Hepatocyte (in vitro differentiated cells): ENCODE results near the gene STIM1. TPM values are rescaled to one million over a fixed set of nuclear protein-coding genes. Genes with fewer than 3 reads are reported as not detected.

Source experiments
- DNase-seq: peaks from one replicate; pipeline ENCODE4 v3.0.0-alpha.2; 2016; ENCODE audit warnings: low spot score
- H2AFZ ChIP-seq: fragments of 200-600 bp; sonication (generic); 2 replicates; pipeline ENCODE4 v1.6.0; 2016; ENCODE audit warnings: antibody characterized with exemption, mild to moderate bottlenecking
- H3K27ac ChIP-seq: fragments of 200-600 bp; sonication (generic); 2 replicates; pipeline ENCODE4 v1.5.1; 2016; ENCODE audit warnings: mild to moderate bottlenecking
- H3K27me3 ChIP-seq: fragments of 200-600 bp; sonication (generic); 2 replicates; pipeline ENCODE4 v1.6.1; 2016
- H3K36me3 ChIP-seq: fragments of 200-600 bp; sonication (generic); replicated peaks from 2 replicates; pipeline ENCODE4 v1.5.1; 2016; ENCODE audit warnings: low read depth; ENCODE audit not compliant: insufficient read depth
- H3K4me1 ChIP-seq: fragments of 200-600 bp; sonication (generic); 2 replicates; pipeline ENCODE4 v1.5.1; 2016; ENCODE audit warnings: mild to moderate bottlenecking, moderate library complexity; ENCODE audit not compliant: insufficient read depth
- H3K4me2 ChIP-seq: fragments of 200-600 bp; sonication (generic); 2 replicates; pipeline ENCODE4 v1.6.0; 2016
- H3K4me3 ChIP-seq: fragments of 200-600 bp; sonication (generic); 2 replicates; pipeline ENCODE4 v1.5.1; 2016; ENCODE audit warnings: mild to moderate bottlenecking
- H3K79me2 ChIP-seq: fragments of 200-600 bp; sonication (generic); 2 replicates; pipeline ENCODE4 v1.6.0; 2017; ENCODE audit warnings: mild to moderate bottlenecking
- H3K9me2 ChIP-seq: fragments of 200-600 bp; sonication (generic); replicated peaks from 2 replicates; pipeline ENCODE4 v1.6.0; 2017; ENCODE audit warnings: mild to moderate bottlenecking; ENCODE audit not compliant: insufficient read depth
- H3K9me3 ChIP-seq: fragments of 200-600 bp; sonication (generic); 2 replicates; pipeline ENCODE4 v1.5.1; 2016; ENCODE audit warnings: low read depth, mild to moderate bottlenecking
- H4K20me1 ChIP-seq: fragments of 200-600 bp; sonication (generic); 2 replicates; pipeline ENCODE4 v1.6.0; 2016; ENCODE audit warnings: mild to moderate bottlenecking; ENCODE audit not compliant: insufficient read depth, poor library complexity, severe bottlenecking
- EZH2 ChIP-seq: fragments of 200-600 bp; sonication (generic); IDR thresholded peaks from 2 replicates; pipeline ENCODE4 v1.6.1; 2016; ENCODE audit warnings: antibody characterized with exemption, mild to moderate bottlenecking, borderline replicate concordance
- EZH2phosphoT487 ChIP-seq: fragments of 200-600 bp; sonication (generic); IDR thresholded peaks from one replicate; pipeline ENCODE4 v1.6.1; 2018; ENCODE audit warnings: antibody characterized with exemption, mild to moderate bottlenecking, low read depth, moderate library complexity; ENCODE audit not compliant: unreplicated experiment, severe bottlenecking
- WGBS: methylation state at CpG from one replicate; pipeline ENCODE4 v1.1.6; 2016; ENCODE audit warnings: low lambda C conversion rate; ENCODE audit errors: missing lambda C conversion rate; 5-methylcytosine and 5-hydroxymethylcytosine counted together
- polyA plus RNA-seq: library from polyadenylated mRNA; unstranded; fragments of >200 nt; fragmentation: Nextera tagmentation; extraction: Ambion mirVana; gene quantifications from 2 replicates; pipeline ENCODE4 v1.2.1, GENCODE V29; 2016
- total RNA-seq: library from RNA; depleted of rRNA; stranded (reverse); fragments of >200 nt; gene quantifications from 2 replicates; pipeline ENCODE4 v1.2.3, GENCODE V29; 2014
- TF ChIP-seq, protein P1 (sequence below): fragments of 200-600 bp; sonication (generic); IDR thresholded peaks from 2 replicates; pipeline ENCODE4 v1.5.1; 2016; ENCODE audit warnings: antibody characterized with exemption, mild to moderate bottlenecking; ENCODE audit not compliant: poor library complexity

The STIM1 gene
- total and polyA plus RNA-seq, 2 experiments from 2014 or later: 18.5 to 19.6 TPM

DNA sequence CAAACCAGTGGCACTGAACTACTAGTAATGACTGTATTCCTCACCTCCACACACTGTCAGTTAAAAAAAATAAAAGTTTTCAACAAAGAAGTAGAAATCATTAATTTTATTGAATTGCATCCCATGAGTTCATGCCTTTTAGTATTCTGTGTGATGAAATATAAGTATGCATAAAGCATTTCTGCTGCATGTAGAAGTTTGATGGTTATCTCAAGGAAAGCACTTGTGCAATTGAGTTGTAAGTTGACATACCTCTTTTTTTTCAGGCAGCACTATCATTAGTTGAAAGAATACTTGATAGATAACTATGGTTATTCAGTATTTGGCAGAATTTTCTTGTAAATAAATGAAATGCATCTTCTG, 104.4 kb downstream of the STIM1 start:
- Histone ChIP-seq H3K27ac (no peak overlapping the region), H3K9me3 (no peaks in the 10 kb centered on the region), H2AFZ (no peak overlapping the region), H4K20me1 (no peaks in the 10 kb centered on the region), H3K27me3 (no peaks in the 10 kb centered on the region), H3K9me2 (no peaks in the 10 kb centered on the region), H3K79me2 (peaks cover 21% of the 10 kb centered on the region), H3K36me3 (no peaks in the 10 kb centered on the region), H3K4me3 (no peak overlapping the region), H3K4me2 (peak overlapping the region; percentile 3), H3K4me1 (no peaks in the 10 kb centered on the region)
- TF ChIP-seq, protein P1, sequence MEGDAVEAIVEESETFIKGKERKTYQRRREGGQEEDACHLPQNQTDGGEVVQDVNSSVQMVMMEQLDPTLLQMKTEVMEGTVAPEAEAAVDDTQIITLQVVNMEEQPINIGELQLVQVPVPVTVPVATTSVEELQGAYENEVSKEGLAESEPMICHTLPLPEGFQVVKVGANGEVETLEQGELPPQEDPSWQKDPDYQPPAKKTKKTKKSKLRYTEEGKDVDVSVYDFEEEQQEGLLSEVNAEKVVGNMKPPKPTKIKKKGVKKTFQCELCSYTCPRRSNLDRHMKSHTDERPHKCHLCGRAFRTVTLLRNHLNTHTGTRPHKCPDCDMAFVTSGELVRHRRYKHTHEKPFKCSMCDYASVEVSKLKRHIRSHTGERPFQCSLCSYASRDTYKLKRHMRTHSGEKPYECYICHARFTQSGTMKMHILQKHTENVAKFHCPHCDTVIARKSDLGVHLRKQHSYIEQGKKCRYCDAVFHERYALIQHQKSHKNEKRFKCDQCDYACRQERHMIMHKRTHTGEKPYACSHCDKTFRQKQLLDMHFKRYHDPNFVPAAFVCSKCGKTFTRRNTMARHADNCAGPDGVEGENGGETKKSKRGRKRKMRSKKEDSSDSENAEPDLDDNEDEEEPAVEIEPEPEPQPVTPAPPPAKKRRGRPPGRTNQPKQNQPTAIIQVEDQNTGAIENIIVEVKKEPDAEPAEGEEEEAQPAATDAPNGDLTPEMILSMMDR: no peak
- TF ChIP-seq EZH2 (no peak), EZH2phosphoT487 (no peak)
- DNase-seq: no peak

DNA sequence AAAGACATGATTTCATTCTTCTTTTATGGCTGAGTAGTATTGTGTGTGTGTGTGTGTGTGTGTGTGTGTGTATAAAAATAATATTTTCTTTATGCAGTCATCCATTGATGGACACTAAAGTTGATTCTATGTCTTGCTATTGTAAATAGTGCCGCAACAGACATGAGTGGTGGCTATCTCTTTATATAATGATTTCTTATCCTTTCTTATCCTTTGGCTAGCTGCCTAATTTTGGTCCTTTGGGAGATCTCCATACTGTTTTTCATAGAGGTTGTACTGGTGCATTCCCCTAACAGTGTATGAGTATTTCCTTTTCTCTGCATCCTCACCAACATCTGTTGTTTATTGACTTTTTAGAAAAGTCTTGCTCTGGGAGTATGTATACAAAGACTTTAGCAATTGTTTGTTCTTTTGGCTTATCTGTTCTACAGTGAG, 107.0 kb downstream of the STIM1 start:
- Histone ChIP-seq H3K4me2 (no peak overlapping the region), H3K79me2 (peaks cover 26% of the 10 kb centered on the region), H3K9me2 (no peaks in the 10 kb centered on the region), H3K27me3 (no peaks in the 10 kb centered on the region), H2AFZ (no peak overlapping the region), H3K36me3 (no peaks in the 10 kb centered on the region), H3K4me3 (no peak overlapping the region), H3K9me3 (no peaks in the 10 kb centered on the region), H4K20me1 (no peaks in the 10 kb centered on the region), H3K27ac (no peak overlapping the region), H3K4me1 (no peaks in the 10 kb centered on the region)
- TF ChIP-seq, protein P1: no peak
- no peak for TF ChIP-seq EZH2
- TF ChIP-seq EZH2phosphoT487: no peak
- 88% methylated on average over 1 of the region's 1 CpG for WGBS
- no peak for DNase-seq

DNA sequence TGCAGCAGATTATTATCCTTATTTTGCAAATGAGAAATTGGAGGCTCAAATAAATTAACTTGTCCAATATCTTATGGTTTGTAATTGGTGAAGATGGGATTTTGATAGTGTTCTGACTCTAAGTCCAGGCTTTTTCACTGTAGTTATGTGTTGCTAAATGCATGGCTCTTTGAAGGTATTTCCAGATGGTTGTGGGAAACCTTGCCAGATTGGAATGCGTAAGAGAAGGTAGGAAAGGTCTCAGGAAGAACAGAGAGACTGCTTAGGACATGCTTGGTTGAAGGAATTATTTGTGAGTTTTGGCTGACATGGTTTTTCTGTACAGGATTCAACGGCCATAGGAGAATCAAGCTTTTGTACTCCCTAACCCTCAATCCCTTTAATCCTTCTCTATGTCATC, 108.6 kb downstream of the STIM1 start:
- no peaks in the 10 kb centered on the region for H3K4me1 ChIP-seq
- H3K79me2 ChIP-seq: peaks cover 26% of the 10 kb centered on the region
- H3K36me3 ChIP-seq: no peaks in the 10 kb centered on the region
- H3K4me3 ChIP-seq: no peak overlapping the region
- no peaks in the 10 kb centered on the region for H4K20me1 ChIP-seq
- TF ChIP-seq, protein P1: no peak
- H3K27ac ChIP-seq: no peak overlapping the region
- H2AFZ ChIP-seq: no peak overlapping the region
- DNase-seq: no peak
- no peaks in the 10 kb centered on the region for H3K9me3 ChIP-seq
- no peaks in the 10 kb centered on the region for H3K9me2 ChIP-seq
- WGBS: 64% methylated on average over 2 of the region's 2 CpGs
- no peak overlapping the region for H3K4me2 ChIP-seq
- H3K27me3 ChIP-seq: no peaks in the 10 kb centered on the region

DNA sequence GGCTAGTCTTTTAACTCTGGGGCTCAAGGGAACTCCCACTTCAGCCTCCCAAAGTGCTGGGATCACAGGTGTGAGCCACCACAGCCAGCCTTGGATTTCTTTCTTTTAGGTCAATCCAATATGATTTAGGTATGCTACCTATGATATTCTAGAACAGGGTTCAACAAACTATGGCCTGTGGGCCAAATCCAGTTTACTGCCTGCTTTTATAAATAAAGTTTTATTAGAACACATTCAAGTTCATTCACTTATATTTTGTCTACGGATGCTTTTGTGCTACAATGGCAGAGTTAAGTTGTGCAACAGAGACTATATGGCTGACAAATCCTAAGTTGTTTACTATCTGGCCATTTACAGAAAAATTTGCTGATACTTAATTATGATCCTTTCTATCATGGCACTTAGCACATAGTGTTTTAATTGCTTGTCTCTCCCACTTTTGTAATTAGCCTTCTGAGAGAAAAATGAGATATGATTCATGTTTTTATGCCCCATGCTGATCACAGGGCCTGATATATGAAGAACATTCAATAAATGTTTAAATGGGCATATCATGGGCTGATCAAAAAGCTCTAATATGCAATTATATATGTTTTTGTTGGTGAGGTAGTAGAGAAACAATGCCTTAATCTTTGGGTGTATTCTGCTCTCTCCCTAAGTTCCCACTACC, 109.6 kb downstream of the STIM1 start:
- no peak overlapping the region for H3K27ac ChIP-seq
- H3K4me1 ChIP-seq: no peaks in the 10 kb centered on the region
- H3K36me3 ChIP-seq: no peaks in the 10 kb centered on the region

More for the DNA sequence above, 109.6 kb downstream of the STIM1 start:
- 97% methylated on average over 1 of the region's 1 CpG for WGBS
- Histone ChIP-seq H3K9me3 (no peaks in the 10 kb centered on the region), H4K20me1 (no peaks in the 10 kb centered on the region), H3K4me3 (no peak overlapping the region), H3K27me3 (no peaks in the 10 kb centered on the region), H3K79me2 (peaks cover 26% of the 10 kb centered on the region), H3K4me2 (no peak overlapping the region), H3K9me2 (no peaks in the 10 kb centered on the region), H2AFZ (no peak overlapping the region)
- DNase-seq: no peak
- TF ChIP-seq EZH2 (no peak), EZH2phosphoT487 (no peak)
- TF ChIP-seq, protein P1: no peak
